Hepatocyte (in vitro differentiated cells): Measurements from ENCODE around the gene NUP214.

ENCODE experiments used
- CTCF ChIP-seq: fragments of 200-600 bp; sonication (generic); IDR thresholded peaks from 2 replicates; pipeline ENCODE4 v1.5.1; 2016; ENCODE audit warnings: antibody characterized with exemption, mild to moderate bottlenecking; ENCODE audit not compliant: poor library complexity
- EZH2 ChIP-seq: fragments of 200-600 bp; sonication (generic); IDR thresholded peaks from 2 replicates; pipeline ENCODE4 v1.6.1; 2016; ENCODE audit warnings: antibody characterized with exemption, mild to moderate bottlenecking, borderline replicate concordance

GRCh38 chr9:131203431-131204218 is 78.2 kb downstream of the NUP214 start:
- TF ChIP-seq CTCF = no peak
- TF ChIP-seq EZH2 = no peak
